ENCODE results near the gene RGS13.

Gene RGS13, protein sequence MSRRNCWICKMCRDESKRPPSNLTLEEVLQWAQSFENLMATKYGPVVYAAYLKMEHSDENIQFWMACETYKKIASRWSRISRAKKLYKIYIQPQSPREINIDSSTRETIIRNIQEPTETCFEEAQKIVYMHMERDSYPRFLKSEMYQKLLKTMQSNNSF

DNA sequence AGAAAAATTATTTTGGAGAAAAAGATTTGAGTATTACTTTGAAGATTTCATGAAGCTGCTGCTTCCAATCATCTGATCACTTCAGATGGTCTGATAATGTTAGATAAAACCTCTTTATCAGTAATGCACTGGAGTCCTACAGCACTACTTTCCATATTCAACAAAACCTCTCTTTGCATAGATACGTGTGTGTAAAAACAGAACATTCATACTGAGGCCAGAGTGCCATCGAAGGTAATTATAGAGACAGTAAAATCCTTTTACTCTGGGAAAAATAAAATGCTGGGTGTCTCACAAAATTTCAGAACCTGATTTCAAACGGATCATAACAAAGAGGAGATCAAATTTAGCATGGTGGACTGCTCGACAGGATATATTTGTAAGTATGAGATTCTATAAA lies at the start of gene RGS13:
Gene RGS13 (plus strand): TSS at position 209 of the 400 bp plus-strand sequence. CDS start 8,188 bp downstream, outside the sequence.
- TF ChIP-seq, protein P1, sequence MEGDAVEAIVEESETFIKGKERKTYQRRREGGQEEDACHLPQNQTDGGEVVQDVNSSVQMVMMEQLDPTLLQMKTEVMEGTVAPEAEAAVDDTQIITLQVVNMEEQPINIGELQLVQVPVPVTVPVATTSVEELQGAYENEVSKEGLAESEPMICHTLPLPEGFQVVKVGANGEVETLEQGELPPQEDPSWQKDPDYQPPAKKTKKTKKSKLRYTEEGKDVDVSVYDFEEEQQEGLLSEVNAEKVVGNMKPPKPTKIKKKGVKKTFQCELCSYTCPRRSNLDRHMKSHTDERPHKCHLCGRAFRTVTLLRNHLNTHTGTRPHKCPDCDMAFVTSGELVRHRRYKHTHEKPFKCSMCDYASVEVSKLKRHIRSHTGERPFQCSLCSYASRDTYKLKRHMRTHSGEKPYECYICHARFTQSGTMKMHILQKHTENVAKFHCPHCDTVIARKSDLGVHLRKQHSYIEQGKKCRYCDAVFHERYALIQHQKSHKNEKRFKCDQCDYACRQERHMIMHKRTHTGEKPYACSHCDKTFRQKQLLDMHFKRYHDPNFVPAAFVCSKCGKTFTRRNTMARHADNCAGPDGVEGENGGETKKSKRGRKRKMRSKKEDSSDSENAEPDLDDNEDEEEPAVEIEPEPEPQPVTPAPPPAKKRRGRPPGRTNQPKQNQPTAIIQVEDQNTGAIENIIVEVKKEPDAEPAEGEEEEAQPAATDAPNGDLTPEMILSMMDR (IDR thresholded peaks at IDR 0.05; ENCODE audit: extremely low read depth, missing control alignments) = no peak
- DNase-seq (ENCODE audit: low spot score) = no peak

- TF ChIP-seq, protein P1 (IDR thresholded peaks at IDR 0.05; ENCODE audit: extremely low read depth, missing control alignments) = no peak
These were observed 48.3 kb upstream of the RGS13 start for GRCh38 chr1:192587386-192588266.

DNA sequence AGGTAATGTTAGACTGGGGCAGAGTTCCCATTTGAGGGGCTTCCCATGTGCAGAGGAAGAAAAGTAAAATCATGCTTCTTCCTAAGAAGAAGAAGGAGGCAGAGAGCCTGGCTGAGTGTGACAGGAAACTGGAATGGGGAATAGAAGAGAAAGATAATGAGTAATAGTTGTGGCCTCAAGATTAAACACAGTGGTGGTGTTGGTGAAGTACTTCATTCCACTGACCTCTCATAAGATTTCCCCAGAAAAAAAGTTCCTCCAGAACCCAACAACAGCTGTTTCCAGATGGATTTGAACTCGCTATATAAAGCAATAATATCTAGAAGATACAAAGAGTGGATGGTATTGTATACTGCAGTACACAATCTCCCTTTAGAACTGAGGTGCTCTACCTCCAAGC lies 47.4 kb upstream of the RGS13 start:
- no peak for DNase-seq (ENCODE audit: low spot score)
- TF ChIP-seq, protein P1 (IDR thresholded peaks at IDR 0.05; ENCODE audit: extremely low read depth, missing control alignments) = no peak

More at GRCh38 chr1:192587386-192588266, 48.3 kb upstream of the RGS13 start:
- DNase-seq (ENCODE audit: low spot score) = no peak

DNA sequence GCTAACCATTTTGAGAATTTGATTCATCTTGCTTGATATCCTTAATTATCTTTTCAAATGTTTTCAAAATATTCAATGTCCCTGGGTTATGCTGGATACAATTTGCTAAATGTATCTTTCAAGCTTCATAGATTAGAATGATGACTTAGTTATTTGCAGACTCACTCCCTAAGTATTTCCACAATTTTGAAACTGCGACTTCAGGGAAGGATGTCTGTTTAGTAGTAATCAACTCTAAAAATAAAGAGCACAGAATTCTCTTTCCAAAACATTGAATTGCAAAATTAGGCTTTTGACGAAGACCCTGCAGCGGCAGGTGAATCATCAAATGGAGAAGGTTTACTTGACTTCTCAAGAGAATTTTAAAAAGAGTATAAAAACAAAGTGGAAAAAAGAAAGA lies 46.1 kb upstream of the RGS13 start:
- TF ChIP-seq, protein P1 (IDR thresholded peaks at IDR 0.05; ENCODE audit: extremely low read depth, missing control alignments) = no peak
- DNase-seq (ENCODE audit: low spot score) = no peak

DNA sequence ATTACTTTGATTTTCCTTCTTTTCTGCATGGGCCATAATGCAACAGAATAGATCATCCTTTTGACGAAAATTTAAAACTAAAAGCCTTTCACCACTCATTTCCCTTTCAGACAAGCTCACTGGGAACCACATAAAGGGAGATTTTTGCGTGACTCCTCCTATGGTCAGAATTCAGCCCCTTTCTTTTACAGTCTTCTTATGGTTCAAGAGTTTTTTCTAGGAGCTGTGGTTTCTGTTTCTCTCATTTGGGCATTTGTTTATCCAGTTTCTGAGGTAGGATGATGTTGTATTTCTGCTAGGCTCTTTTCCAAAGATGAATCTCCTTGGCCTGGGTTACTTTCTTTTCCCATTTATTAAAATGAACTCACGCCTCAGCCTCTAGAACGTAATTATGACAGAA lies 43.4 kb upstream of the RGS13 start:
- TF ChIP-seq, protein P1 (IDR thresholded peaks at IDR 0.05; ENCODE audit: extremely low read depth, missing control alignments) = no peak
- DNase-seq (ENCODE audit: low spot score) = no peak

DNA sequence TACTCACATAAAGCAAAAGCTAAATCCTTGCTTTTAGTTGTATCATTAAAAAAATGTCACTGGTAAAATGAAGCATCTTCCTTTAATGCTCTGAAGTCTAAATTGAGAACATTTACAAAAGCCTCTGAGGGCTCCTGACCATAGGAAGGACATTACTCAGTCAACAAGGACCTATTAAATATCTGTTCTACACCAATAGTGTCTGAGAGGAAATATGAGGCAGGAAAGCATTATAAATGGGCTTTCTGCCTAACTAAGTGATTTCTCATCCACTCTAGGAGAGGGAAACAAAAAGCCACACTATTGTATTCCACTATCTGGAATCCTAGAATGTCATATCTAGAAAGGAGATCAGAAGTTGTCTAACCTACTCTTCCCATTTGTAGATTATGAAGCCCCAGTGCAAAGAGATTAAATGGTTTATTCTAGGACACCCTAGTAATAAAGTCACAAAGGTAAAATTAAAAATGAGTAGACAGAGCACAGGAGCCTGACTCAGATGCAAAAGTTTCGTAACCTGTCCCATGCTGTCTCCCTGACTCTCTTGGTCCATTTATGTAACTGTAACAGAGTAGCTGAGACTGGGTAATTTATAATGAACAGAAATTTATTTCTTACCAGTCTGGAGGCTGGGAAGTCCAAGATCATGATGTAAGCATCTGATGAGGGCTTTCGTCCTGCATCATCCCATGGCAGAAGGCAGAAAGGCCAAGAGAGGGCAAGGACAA lies 42.8 kb upstream of the RGS13 start:
- TF ChIP-seq, protein P1 (IDR thresholded peaks at IDR 0.05; ENCODE audit: extremely low read depth, missing control alignments) = no peak
- DNase-seq (ENCODE audit: low spot score) = no peak

DNA sequence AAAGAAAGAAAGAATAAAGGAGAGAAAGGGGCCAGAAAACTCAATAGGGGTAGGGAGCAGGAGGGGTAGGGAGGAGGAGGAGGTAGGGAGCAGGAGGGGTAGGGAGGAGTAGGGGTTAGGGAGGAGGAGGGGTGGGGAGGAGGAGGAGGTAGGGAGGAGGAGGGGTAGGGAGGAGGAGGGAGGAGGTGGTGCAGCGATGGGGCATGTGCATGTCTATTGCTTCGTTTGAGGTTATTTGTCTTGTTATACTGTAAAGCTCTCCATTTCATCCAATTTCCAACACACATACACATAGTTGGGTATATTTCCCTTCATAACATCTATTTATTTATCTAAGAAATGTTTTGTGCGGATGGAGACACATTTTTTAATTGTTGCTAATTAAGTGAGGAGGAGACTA lies 40.6 kb upstream of the RGS13 start:
- TF ChIP-seq, protein P1 (IDR thresholded peaks at IDR 0.05; ENCODE audit: extremely low read depth, missing control alignments) = no peak
- no peak for DNase-seq (ENCODE audit: low spot score)

Measured in GM20000 (cell line).